Measurements from ENCODE around the gene ADAM12. TPM values are rescaled to one million over a fixed set of nuclear protein-coding genes. Genes with fewer than 3 reads are reported as not detected.
A peak's percentile ranks its signal among the peaks of the same experiment; 100 is the strongest.

The ADAM12 gene
- total RNA-seq, 2 donors from 2014 or later: 0.71 to 1.2 TPM

GRCh38 chr10:126043389-126043788, 344.9 kb downstream of the ADAM12 start:
- no peak for DNase-seq (ENCODE audit: low spot score)
- no peaks in the 10 kb centered on the region for H3K27me3 ChIP-seq
- H3K4me1 ChIP-seq: peaks cover 0 to 26% of the 10 kb centered on the region in 2 donors
- H3K9me3 ChIP-seq: no peaks in the 10 kb centered on the region
- no peaks in the 10 kb centered on the region for H3K36me3 ChIP-seq
- no peak overlapping the region for H3K27ac ChIP-seq
- TF ChIP-seq CTCF (IDR thresholded peaks at IDR 0.05): no peak
- H3K4me3 ChIP-seq: no peak overlapping the region

DNA sequence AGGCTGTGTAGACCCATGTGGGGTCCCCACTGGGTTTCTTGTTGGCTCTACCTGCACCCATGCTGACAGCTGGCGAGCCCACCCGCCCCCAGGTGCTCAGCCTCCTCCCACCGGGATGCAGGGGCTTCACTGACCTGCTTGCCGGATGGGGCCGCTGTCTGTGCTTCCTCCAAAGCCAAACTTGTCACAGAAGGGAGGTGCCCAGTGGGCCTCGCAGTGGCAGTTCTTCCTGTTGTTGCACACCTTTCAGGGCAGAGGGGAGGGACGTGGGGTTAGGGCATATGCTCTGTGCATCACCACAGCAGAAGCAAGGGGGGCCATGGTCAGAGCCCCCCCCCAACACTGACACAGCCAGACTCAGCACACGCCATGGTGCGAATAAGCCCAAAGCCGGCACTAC, 345.4 kb downstream of the ADAM12 start:
- no peaks in the 10 kb centered on the region for H3K9me3 ChIP-seq
- no peak overlapping the region for H3K4me3 ChIP-seq
- no peak for TF ChIP-seq CTCF (IDR thresholded peaks at IDR 0.05)
- H3K27ac ChIP-seq: no peak overlapping the region
- H3K27me3 ChIP-seq: no peaks in the 10 kb centered on the region
- no peaks in the 10 kb centered on the region for H3K36me3 ChIP-seq
- DNase-seq (ENCODE audit: low spot score): no peak
- peaks cover 0 to 26% of the 10 kb centered on the region in 2 donors for H3K4me1 ChIP-seq

DNA sequence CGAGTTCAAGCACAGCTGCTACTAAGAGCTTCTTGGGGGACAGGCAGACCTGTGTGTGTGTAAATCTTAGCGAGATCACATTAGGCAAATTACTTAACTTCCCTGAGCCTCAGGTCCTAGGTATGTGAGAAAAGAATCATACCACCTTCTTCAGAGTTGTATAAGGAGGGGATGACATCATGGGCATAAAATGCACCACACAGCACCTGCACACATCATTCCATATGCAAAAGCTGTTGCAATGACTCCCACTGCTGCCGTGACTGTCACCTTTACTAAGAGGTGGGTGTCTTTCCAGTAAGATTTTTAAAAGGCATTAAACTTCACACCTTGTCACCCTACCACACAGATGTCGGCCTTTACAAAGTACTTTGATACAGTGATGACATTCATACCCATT, 345.9 kb downstream of the ADAM12 start:
- no peaks in the 10 kb centered on the region for H3K36me3 ChIP-seq
- H3K9me3 ChIP-seq: no peaks in the 10 kb centered on the region
- H3K27ac ChIP-seq: peak overlapping the region; percentile 17 to 48
- peaks cover 0 to 26% of the 10 kb centered on the region in 2 donors for H3K4me1 ChIP-seq
- no peak overlapping the region for H3K4me3 ChIP-seq
- TF ChIP-seq CTCF (IDR thresholded peaks at IDR 0.05): no peak
- H3K27me3 ChIP-seq: no peaks in the 10 kb centered on the region
- DNase-seq (ENCODE audit: low spot score): no peak

DNA sequence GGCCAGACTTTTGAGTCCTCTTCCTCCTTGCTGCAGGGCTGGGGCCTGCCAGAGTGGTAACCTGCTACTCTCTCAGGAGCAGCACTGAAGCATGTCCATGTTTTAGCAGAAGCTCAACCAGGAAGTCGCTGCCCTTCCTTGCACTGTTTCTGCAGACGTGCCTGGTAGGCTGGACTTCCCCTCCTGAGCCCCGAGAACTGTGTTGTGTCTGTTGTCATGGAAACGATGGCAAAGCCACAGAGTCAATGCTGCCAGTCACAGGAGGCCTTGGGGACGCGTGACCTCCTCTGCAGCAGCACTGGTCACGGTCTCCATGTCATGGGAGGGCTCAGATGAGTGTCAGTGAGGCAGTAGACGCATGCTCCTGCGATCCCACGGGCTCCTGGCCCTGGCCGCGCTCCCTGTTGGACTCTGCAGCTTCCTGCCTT, 346.5 kb downstream of the ADAM12 start:
- no peak for TF ChIP-seq CTCF (IDR thresholded peaks at IDR 0.05)
- peak overlapping the region in 1 of 2 donors; percentile 48 for H3K27ac ChIP-seq
- no peak overlapping the region for H3K4me3 ChIP-seq
- H3K9me3 ChIP-seq: no peaks in the 10 kb centered on the region
- no peaks in the 10 kb centered on the region for H3K27me3 ChIP-seq
- H3K4me1 ChIP-seq: peaks cover 0 to 26% of the 10 kb centered on the region in 2 donors
- no peaks in the 10 kb centered on the region for H3K36me3 ChIP-seq
- DNase-seq (ENCODE audit: low spot score): peak; percentile 96

- Histone ChIP-seq H3K27ac (peak overlapping the region in 1 of 2 donors; percentile 48), H3K9me3 (no peaks in the 10 kb centered on the region), H3K36me3 (no peaks in the 10 kb centered on the region), H3K4me3 (no peak overlapping the region), H3K4me1 (peaks cover 0 to 26% of the 10 kb centered on the region in 2 donors), H3K27me3 (no peaks in the 10 kb centered on the region)
- no peak for TF ChIP-seq CTCF (IDR thresholded peaks at IDR 0.05)
- DNase-seq (ENCODE audit: low spot score): no peak
Observed at GRCh38 chr10:126041117-126041516, 347.2 kb downstream of the ADAM12 start.

- Histone ChIP-seq H3K9me3 (peaks cover 0 to 20% of the 10 kb centered on the region in 2 donors), H3K27ac (no peak overlapping the region), H3K4me1 (peaks cover 0 to 19% of the 10 kb centered on the region in 2 donors), H3K27me3 (no peaks in the 10 kb centered on the region), H3K4me3 (no peak overlapping the region), H3K36me3 (no peaks in the 10 kb centered on the region)
- TF ChIP-seq CTCF (IDR thresholded peaks at IDR 0.05): no peak
- no peak for DNase-seq (ENCODE audit: low spot score)
Observed at GRCh38 chr10:126037946-126038345, 350.3 kb downstream of the ADAM12 start.
